OCI-LY7 (cell line): ENCODE results near the gene POLR1A. TPM values are rescaled to one million over a fixed set of nuclear protein-coding genes. Genes with fewer than 3 reads are reported as not detected.

Experiments
- BruUV-seq: library from RNA; stranded (reverse); fragments of 400-500 nt; replicated peaks from 2 replicates; lab custom pipeline; 2021; lab: Mats Ljungman, UMichigan
- CTCF ChIA-PET: fragments of 300-600 bp; sonication (Branson Sonifier 250); formaldehyde crosslinking; loops from one replicate; lab custom pipeline; 2022; ENCODE audit warnings: antibody characterized with exemption; ENCODE audit not compliant: unreplicated experiment; lab: Charles Lee
- POLR2A ChIA-PET: fragments of 300-600 bp; sonication (Branson Sonifier 250); formaldehyde crosslinking; loops from one replicate; lab custom pipeline; 2022; ENCODE audit warnings: antibody characterized with exemption; lab: Charles Lee
- DNase-seq: peaks from one replicate; pipeline ENCODE4 v3.0.0-alpha.2; 2015; ENCODE audit warnings: low spot score
- H2AFZ ChIP-seq: fragments of 200-600 bp; sonication (generic), shearing (Covaris generic); 2 replicates; pipeline ENCODE4 v1.6.1; 2014; ENCODE audit warnings: mild to moderate bottlenecking, antibody characterized with exemption, low read length, moderate library complexity
- H3K27ac ChIP-seq: fragments of 200-600 bp; sonication (generic); 2 replicates; pipeline ENCODE4 v1.5.1; 2014; ENCODE audit warnings: mixed run types, low read depth, mild to moderate bottlenecking, moderate library complexity, low read length, inconsistent platforms; ENCODE audit not compliant: poor library complexity, severe bottlenecking
- H3K36me3 ChIP-seq: fragments of 200-600 bp; sonication (generic); 2 replicates; pipeline ENCODE4 v1.6.1; 2014; ENCODE audit warnings: mild to moderate bottlenecking, antibody characterized with exemption, low read length, moderate library complexity, mixed read lengths; ENCODE audit not compliant: insufficient read depth
- H3K4me1 ChIP-seq: fragments of 200-600 bp; sonication (generic); 2 replicates; pipeline ENCODE4 v1.5.1; 2014; ENCODE audit warnings: mild to moderate bottlenecking, low read length; ENCODE audit not compliant: insufficient read depth, poor library complexity, severe bottlenecking
- H3K4me2 ChIP-seq: fragments of 200-600 bp; sonication (generic); 2 replicates; pipeline ENCODE4 v1.6.1; 2014; ENCODE audit warnings: mild to moderate bottlenecking, low read length
- H3K4me3 ChIP-seq: fragments of 200-600 bp; sonication (generic); 2 replicates; pipeline ENCODE4 v1.5.1; 2014; ENCODE audit warnings: mild to moderate bottlenecking, low read depth, low read length; ENCODE audit not compliant: poor library complexity, severe bottlenecking
- H3K79me2 ChIP-seq: fragments of 200-600 bp; sonication (generic); 2 replicates; pipeline ENCODE4 v1.6.1; 2016; ENCODE audit warnings: low read depth, mild to moderate bottlenecking, low read length, moderate library complexity, mixed read lengths; ENCODE audit not compliant: insufficient read depth
- H3K9me2 ChIP-seq: fragments of 200-600 bp; sonication (generic); 2 replicates; pipeline ENCODE4 v1.6.1; 2016; ENCODE audit warnings: mild to moderate bottlenecking, low read length, mixed read lengths; ENCODE audit not compliant: insufficient read depth
- H3K9me3 ChIP-seq: fragments of 200-600 bp; sonication (generic); 2 replicates; pipeline ENCODE4 v1.6.1; 2014; ENCODE audit warnings: mild to moderate bottlenecking, mixed run types, low read length, mixed read lengths
- H4K20me1 ChIP-seq: fragments of 200-600 bp; sonication (generic); 2 replicates; pipeline ENCODE4 v1.6.1; 2014; ENCODE audit warnings: mild to moderate bottlenecking, antibody characterized with exemption, low read length, moderate library complexity, mixed read lengths; ENCODE audit not compliant: insufficient read depth
- CTCF ChIP-seq: fragments of 200-600 bp; sonication (generic); conservative IDR thresholded peaks from 2 replicates; pipeline ENCODE4 v1.5.1; 2014; ENCODE audit warnings: mild to moderate bottlenecking, antibody characterized with exemption, low read length, moderate library complexity, mixed read lengths
- EZH2phosphoT487 ChIP-seq: fragments of 200-600 bp; sonication (generic); IDR thresholded peaks from 2 replicates; pipeline ENCODE4 v1.6.1; 2018; ENCODE audit warnings: low read depth, borderline replicate concordance, mild to moderate bottlenecking, mixed run types, antibody characterized with exemption, low read length, moderate library complexity, mixed read lengths
- intact Hi-C: fragments of 100-400 bp; cut with micrococcal nuclease; formaldehyde crosslinking; loops from one replicate; pipeline ENCODE4 v1.10.0; 2022; ENCODE audit not compliant: unreplicated experiment
- total RNA-seq, 2 experiments: library from RNA; depleted of rRNA in 1 of 2; stranded (reverse); fragments of >200 nt in 1 of 2; shearing (Covaris generic) in 1 of 2; gene quantifications; 2 replicates each; pipeline ENCODE4 v1.2.3, GENCODE V29; 2014 to 2022

Gene POLR1A
- total RNA-seq, 2 experiments from 2014 or later = 17.5 to 53.3 TPM

GRCh38 chr2:86002375-86002774, 103.3 kb downstream of the POLR1A start:
- no peak for DNase-seq
- no TSS peak for BruUV-seq
- Histone ChIP-seq H3K36me3 (no peaks in the 10 kb centered on the region), H3K4me3 (no peak overlapping the region), H4K20me1 (no peaks in the 10 kb centered on the region), H3K79me2 (no peaks in the 10 kb centered on the region), H3K4me2 (no peak overlapping the region), H3K4me1 (peaks cover 14% of the 10 kb centered on the region), H3K9me2 (no peaks in the 10 kb centered on the region), H2AFZ (no peak overlapping the region), H3K27ac (no peak overlapping the region), H3K9me3 (peaks cover 19% of the 10 kb centered on the region; the same call in 1 of the 2 replicates)
- intact Hi-C loops = no loop called here
- POLR2A ChIA-PET = no interaction called here
- CTCF ChIA-PET = no interaction called here
- TF ChIP-seq CTCF (no peak), EZH2phosphoT487 (no peak)

- intact Hi-C loops = no loop called here
Measured at GRCh38 chr2:86001326-86001725, 104.4 kb downstream of the POLR1A start.

DNA sequence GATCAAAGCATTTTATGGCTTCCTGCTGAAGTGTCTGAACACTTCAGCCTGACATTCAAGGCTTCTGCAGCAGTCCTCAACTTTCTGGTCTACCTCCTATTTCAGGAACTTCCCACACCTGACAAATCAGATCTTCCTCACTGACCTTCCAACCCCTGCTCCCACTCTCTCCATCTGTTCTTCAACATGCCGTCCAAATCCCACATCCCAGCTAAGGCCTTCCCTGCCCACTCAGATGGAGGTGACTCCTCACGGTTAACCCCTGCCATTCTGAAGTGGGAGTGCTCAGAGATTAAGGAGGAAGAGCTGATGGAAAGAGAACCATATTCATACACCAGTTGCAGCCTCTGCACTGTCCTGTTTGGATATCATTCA, 104.8 kb downstream of the POLR1A start:
- H3K79me2 ChIP-seq = no peaks in the 10 kb centered on the region
- peaks cover 4% of the 10 kb centered on the region; the same call in 1 of the 2 replicates for H3K9me3 ChIP-seq
- CTCF ChIA-PET = no interaction called here
- TF ChIP-seq CTCF (no peak), EZH2phosphoT487 (no peak)
- H3K27ac ChIP-seq = no peak overlapping the region
- H3K4me1 ChIP-seq = peaks cover 14% of the 10 kb centered on the region
- H3K36me3 ChIP-seq = no peaks in the 10 kb centered on the region
- H4K20me1 ChIP-seq = no peaks in the 10 kb centered on the region
- DNase-seq = no peak
- H2AFZ ChIP-seq = no peak overlapping the region
- no peak overlapping the region for H3K4me2 ChIP-seq
- no peaks in the 10 kb centered on the region for H3K9me2 ChIP-seq
- BruUV-seq = no TSS peak
- no peak overlapping the region for H3K4me3 ChIP-seq
- POLR2A ChIA-PET = interaction anchor here (1.2 kb wide), 1 partner anchor 16 kb away, joined by 4 read pairs; no protein-coding TSS in a partner anchor
- intact Hi-C loops = no loop called here

More at GRCh38 chr2:86001326-86001725, 104.4 kb downstream of the POLR1A start:
- H3K9me3 ChIP-seq = peaks cover 8% of the 10 kb centered on the region; the same call in 1 of the 2 replicates
- DNase-seq = no peak
- H2AFZ ChIP-seq = no peak overlapping the region
- H3K4me2 ChIP-seq = no peak overlapping the region
- ChIA-PET POLR2A (no interaction called here), CTCF (no interaction called here)
- H4K20me1 ChIP-seq = no peaks in the 10 kb centered on the region
- no peaks in the 10 kb centered on the region for H3K79me2 ChIP-seq
- no peak for TF ChIP-seq EZH2phosphoT487
- no peaks in the 10 kb centered on the region for H3K36me3 ChIP-seq
- no peaks in the 10 kb centered on the region for H3K9me2 ChIP-seq
- H3K4me3 ChIP-seq = no peak overlapping the region
- H3K4me1 ChIP-seq = peaks cover 14% of the 10 kb centered on the region
- no peak overlapping the region for H3K27ac ChIP-seq
- BruUV-seq = no TSS peak
